Measurements from ENCODE around the gene STAT2.

The STAT2 gene

GRCh38 chr12:56293795-56294194 lies 66.1 kb downstream of the STAT2 start:
- DNase-seq (ENCODE audit: low read depth in 2 of 2) = no peak

Measured in stimulated activated CD4-positive, alpha-beta T cell treated with anti-CD3 and anti-CD28 coated beads, Interleukin-12 subunit alpha, Interleukin-12 subunit beta, amount 100 ng/mL, for 24 hours (primary cell).